ENCODE measurements around the gene GADD45G. TPM values are rescaled to one million over a fixed set of nuclear protein-coding genes. Genes with fewer than 3 reads are reported as not detected.

GADD45G gene
- total RNA-seq, 1 donor from 2014 or later = 1.9 TPM

GRCh38 chr9:89647366-89648128 is 42.7 kb downstream of the GADD45G start:
- H3K27ac Mint-ChIP-seq = no peak overlapping the region
- no peaks in the 10 kb centered on the region for H3K9me3 Mint-ChIP-seq (ENCODE audit: low read depth)
- H3K4me1 Mint-ChIP-seq (ENCODE audit: low read depth) = peaks cover 15% of the 10 kb centered on the region
- TF ChIP-seq CTCF (IDR thresholded peaks at IDR 0.05; ENCODE audit: unreplicated experiment) = no peak
- no peak overlapping the region for H3K4me3 Mint-ChIP-seq (ENCODE audit: low read depth)
- DNase-seq (ENCODE audit: low spot score, unreplicated experiment) = no peak
- no peaks in the 10 kb centered on the region for H3K36me3 Mint-ChIP-seq (ENCODE audit: insufficient read depth)
- H3K27me3 Mint-ChIP-seq = peaks cover 43% of the 10 kb centered on the region

GRCh38 chr9:89648247-89649000 is 43.6 kb downstream of the GADD45G start:
- DNase-seq (ENCODE audit: low spot score, unreplicated experiment) = no peak
- no peak overlapping the region for H3K27ac Mint-ChIP-seq
- peaks cover 15% of the 10 kb centered on the region for H3K4me1 Mint-ChIP-seq (ENCODE audit: low read depth)
- H3K27me3 Mint-ChIP-seq = peaks cover 43% of the 10 kb centered on the region
- no peak for TF ChIP-seq CTCF (IDR thresholded peaks at IDR 0.05; ENCODE audit: unreplicated experiment)
- no peaks in the 10 kb centered on the region for H3K9me3 Mint-ChIP-seq (ENCODE audit: low read depth)
- H3K4me3 Mint-ChIP-seq (ENCODE audit: low read depth) = no peak overlapping the region
- H3K36me3 Mint-ChIP-seq (ENCODE audit: insufficient read depth) = no peaks in the 10 kb centered on the region

- no peak overlapping the region for H3K4me3 Mint-ChIP-seq (ENCODE audit: low read depth)
- no peak for TF ChIP-seq CTCF (IDR thresholded peaks at IDR 0.05; ENCODE audit: unreplicated experiment)
- no peaks in the 10 kb centered on the region for H3K9me3 Mint-ChIP-seq (ENCODE audit: low read depth)
- H3K27me3 Mint-ChIP-seq = peaks cover 43% of the 10 kb centered on the region
- no peak overlapping the region for H3K27ac Mint-ChIP-seq
- H3K36me3 Mint-ChIP-seq (ENCODE audit: insufficient read depth) = no peaks in the 10 kb centered on the region
- peaks cover 15% of the 10 kb centered on the region for H3K4me1 Mint-ChIP-seq (ENCODE audit: low read depth)
- no peak for DNase-seq (ENCODE audit: low spot score, unreplicated experiment)
These were observed 44.4 kb downstream of the GADD45G start for GRCh38 chr9:89649039-89649691.

GRCh38 chr9:89654025-89654662 is 49.3 kb downstream of the GADD45G start:
- no peak for TF ChIP-seq CTCF (IDR thresholded peaks at IDR 0.05; ENCODE audit: unreplicated experiment)
- DNase-seq (ENCODE audit: low spot score, unreplicated experiment) = no peak
- no peak overlapping the region for H3K4me3 Mint-ChIP-seq (ENCODE audit: low read depth)
- H3K27me3 Mint-ChIP-seq = peaks cover 44% of the 10 kb centered on the region
- H3K4me1 Mint-ChIP-seq (ENCODE audit: low read depth) = no peaks in the 10 kb centered on the region
- no peak overlapping the region for H3K27ac Mint-ChIP-seq
- H3K9me3 Mint-ChIP-seq (ENCODE audit: low read depth) = no peaks in the 10 kb centered on the region
- no peaks in the 10 kb centered on the region for H3K36me3 Mint-ChIP-seq (ENCODE audit: insufficient read depth)

Data from progenitor cell of endocrine pancreas (in vitro differentiated cells).